GM23338 (cell line): ENCODE data around the gene SHROOM2. TPM values are rescaled to one million over a fixed set of nuclear protein-coding genes. Genes with fewer than 3 reads are reported as not detected.

ENCODE experiments used
- ATAC-seq: fragments of 200-7000 bp; cut with Tn5 transposase; 3 replicates; pipeline ENCODE4 v1.9.1; 2020
- DNase-seq: peaks from one replicate; pipeline ENCODE4 v3.0.0-alpha.2; 2015; ENCODE audit warnings: low spot score
- H2AFZ ChIP-seq: fragments of 200-600 bp; sonication (generic); 2 replicates; pipeline ENCODE4 v1.8.0; 2016; ENCODE audit warnings: antibody characterized with exemption, mild to moderate bottlenecking, moderate library complexity
- H3F3A ChIP-seq: fragments of 200-600 bp; sonication (generic); replicated peaks from 2 replicates; pipeline ENCODE4 v1.8.0; 2017; ENCODE audit warnings: antibody characterized with exemption, mixed run types, low read depth
- H3K27ac ChIP-seq: fragments of 200-600 bp; sonication (generic); 2 replicates; pipeline ENCODE4 v1.6.1; 2016; ENCODE audit warnings: low read depth
- H3K27me3 ChIP-seq: fragments of 200-600 bp; sonication (generic); 2 replicates; pipeline ENCODE4 v1.8.0; 2016; ENCODE audit warnings: mild to moderate bottlenecking, mixed run types, moderate library complexity; ENCODE audit not compliant: insufficient read depth
- H3K36me3 ChIP-seq: fragments of 200-600 bp; sonication (generic); 2 replicates; pipeline ENCODE4 v1.8.0; 2016; ENCODE audit warnings: mild to moderate bottlenecking; ENCODE audit not compliant: insufficient read depth
- H3K4me1 ChIP-seq: fragments of 200-600 bp; sonication (generic); 2 replicates; pipeline ENCODE4 v1.8.0; 2016; ENCODE audit warnings: mild to moderate bottlenecking, moderate library complexity; ENCODE audit not compliant: insufficient read depth
- H3K4me2 ChIP-seq: fragments of 200-600 bp; sonication (generic); 2 replicates; pipeline ENCODE4 v1.7.1; 2017; ENCODE audit warnings: mixed run types
- H3K4me3 ChIP-seq: fragments of 200-600 bp; sonication (generic); 2 replicates; pipeline ENCODE4 v1.6.1; 2016; ENCODE audit warnings: mixed run types
- H3K79me2 ChIP-seq: fragments of 200-600 bp; sonication (generic); replicated peaks from 2 replicates; pipeline ENCODE4 v1.8.0; 2017; ENCODE audit warnings: mild to moderate bottlenecking; ENCODE audit not compliant: insufficient read depth
- H3K9me2 ChIP-seq: fragments of 200-600 bp; sonication (generic); 2 replicates; pipeline ENCODE4 v1.8.0; 2017; ENCODE audit not compliant: insufficient read depth
- H4K20me1 ChIP-seq: fragments of 200-600 bp; sonication (generic); replicated peaks from 2 replicates; pipeline ENCODE4 v1.8.0; 2017; ENCODE audit warnings: mild to moderate bottlenecking; ENCODE audit not compliant: insufficient read depth
- H3K27ac Mint-ChIP-seq: 2 replicates; pipeline ENCODE4 v1.8.0; 2020; ENCODE audit warnings: inconsistent platforms, mild to moderate bottlenecking, moderate library complexity, mixed read lengths
- H3K27me3 Mint-ChIP-seq: 3 replicates; pipeline ENCODE4 v1.8.0; 2022; ENCODE audit warnings: low read depth, mild to moderate bottlenecking, moderate library complexity, mixed read lengths, inconsistent platforms; ENCODE audit not compliant: insufficient read depth, poor library complexity
- H3K36me3 Mint-ChIP-seq: 3 replicates; pipeline ENCODE4 v1.8.0; 2021; ENCODE audit warnings: low read depth, mild to moderate bottlenecking, inconsistent platforms, moderate library complexity, mixed read lengths
- H3K4me1 Mint-ChIP-seq: 3 replicates; pipeline ENCODE4 v1.8.0; 2020; ENCODE audit warnings: mild to moderate bottlenecking, inconsistent platforms, mixed read lengths
- H3K4me3 Mint-ChIP-seq: 3 replicates; pipeline ENCODE4 v1.8.0; 2021; ENCODE audit warnings: moderate library complexity, mild to moderate bottlenecking, inconsistent platforms, mixed read lengths
- H3K9me3 Mint-ChIP-seq: 3 replicates; pipeline ENCODE4 v1.8.0; 2020; ENCODE audit warnings: moderate library complexity, mild to moderate bottlenecking, inconsistent platforms, mixed read lengths
- CTCF ChIP-seq, 2 experiments: fragments of 200-600 bp in 1 of 2; sonication (generic) in 1 of 2; conservative IDR thresholded peaks; 2 replicates each; pipeline versions ENCODE4 v1.5.1 to v1.6.1; 2016 to 2017; ENCODE audit warnings: antibody characterized with exemption in 2 of 2, low read depth in 2 of 2, mild to moderate bottlenecking in 2 of 2, moderate library complexity in 1 of 2
- ETS1 ChIP-seq: IDR thresholded peaks from 2 replicates; pipeline ENCODE4 v1.6.1; 2016; ENCODE audit warnings: antibody characterized with exemption
- EZH2 ChIP-seq: fragments of 200-600 bp; sonication (generic); IDR thresholded peaks from one replicate; pipeline ENCODE4 v1.8.0; 2017; ENCODE audit warnings: antibody characterized with exemption, mild to moderate bottlenecking, low read depth; ENCODE audit not compliant: unreplicated experiment
- EZH2phosphoT487 ChIP-seq: fragments of 200-600 bp; sonication (generic); IDR thresholded peaks from one replicate; pipeline ENCODE4 v1.8.1; 2018; ENCODE audit warnings: antibody characterized with exemption; ENCODE audit not compliant: unreplicated experiment
- JUNB ChIP-seq: IDR thresholded peaks from one replicate; pipeline ENCODE4 v1.6.1; 2016; ENCODE audit warnings: antibody characterized with exemption; ENCODE audit not compliant: unreplicated experiment
- POLR2AphosphoS5 ChIP-seq: IDR thresholded peaks from 2 replicates; pipeline ENCODE4 v1.6.1; 2016; ENCODE audit warnings: antibody characterized with exemption, low read depth
- REST ChIP-seq: IDR thresholded peaks from one replicate; pipeline ENCODE4 v1.6.1; 2018; ENCODE audit warnings: antibody characterized with exemption; ENCODE audit not compliant: unreplicated experiment
- STAT1 ChIP-seq: IDR thresholded peaks from one replicate; pipeline ENCODE4 v1.6.1; 2016; ENCODE audit warnings: antibody characterized with exemption; ENCODE audit not compliant: unreplicated experiment
- ZNF331 ChIP-seq: fragments of 250-450 bp; sonication (Bioruptor Pico); IDR thresholded peaks from 2 replicates; pipeline ENCODE4 v1.5.0; 2020; ENCODE audit warnings: low read depth, mild to moderate bottlenecking, moderate library complexity
- ZNF462 ChIP-seq: fragments of 250-450 bp; sonication (Bioruptor Pico); IDR thresholded peaks from 2 replicates; pipeline ENCODE4 v1.5.0; 2020; ENCODE audit warnings: mild to moderate bottlenecking, moderate library complexity
- polyA plus RNA-seq: library from polyadenylated mRNA; unstranded; fragments of >200 nt; fragmentation: Nextera tagmentation; extraction: Ambion mirVana; gene quantifications from 2 replicates; pipeline ENCODE4 v1.2.1, GENCODE V29; 2016
- total RNA-seq: library from RNA; depleted of rRNA; stranded (reverse); fragments of >200 nt; shearing (Covaris generic); gene quantifications from 2 replicates; pipeline ENCODE4 v1.2.3, GENCODE V29; 2014

The SHROOM2 gene
- total and polyA plus RNA-seq, 2 experiments from 2014 or later, result 3.5 to 15.8 TPM

GRCh38 chrX:9862525-9862924 is 76.3 kb downstream of the SHROOM2 start:
- H3K9me2 ChIP-seq, result no peaks in the 10 kb centered on the region
- H3K27ac Mint-ChIP-seq, result no peak overlapping the region
- no peaks in the 10 kb centered on the region; the same call in 1 of the 2 replicates for H3K79me2 ChIP-seq
- peaks cover 5% of the 10 kb centered on the region for H3K4me1 ChIP-seq
- no peak for TF ChIP-seq EZH2phosphoT487
- no peak for TF ChIP-seq ETS1
- TF ChIP-seq REST, result no peak
- TF ChIP-seq CTCF (conservative IDR thresholded peaks at IDR 0.05; ENCODE audit: low read depth in 2 of 2), result peak in 1 of 2 experiments; percentile 66; a peak in 3 of 4 replicates
- no peak for TF ChIP-seq POLR2AphosphoS5
- no peak overlapping the region for H3K4me3 Mint-ChIP-seq
- DNase-seq, result no peak
- H4K20me1 ChIP-seq, result no peaks in the 10 kb centered on the region
- no peaks in the 10 kb centered on the region for H3K27me3 ChIP-seq
- H3K27ac ChIP-seq, result no peak overlapping the region
- peaks cover 4% of the 10 kb centered on the region for H3K27me3 Mint-ChIP-seq
- no peak overlapping the region for H3K4me3 ChIP-seq
- peaks cover 30% of the 10 kb centered on the region for H3K4me1 Mint-ChIP-seq
- no peak overlapping the region for H2AFZ ChIP-seq
- H3K36me3 ChIP-seq, result no peaks in the 10 kb centered on the region
- H3F3A ChIP-seq, result no peaks in the 10 kb centered on the region
- H3K4me2 ChIP-seq, result no peak overlapping the region
- ATAC-seq, result peak; percentile 68
- H3K36me3 Mint-ChIP-seq, result peaks cover 10% of the 10 kb centered on the region; the same call in 2 of the 3 replicates
- H3K9me3 Mint-ChIP-seq, result no peaks in the 10 kb centered on the region

- H3K36me3 Mint-ChIP-seq, result peaks cover 9% of the 10 kb centered on the region; the same call in 2 of the 3 replicates
- H3K4me1 ChIP-seq, result peaks cover 5% of the 10 kb centered on the region
- peaks cover 4% of the 10 kb centered on the region for H3K27me3 Mint-ChIP-seq
- H3K27ac Mint-ChIP-seq, result no peak overlapping the region
- no peak for DNase-seq
- no peaks in the 10 kb centered on the region for H4K20me1 ChIP-seq
- H3K4me1 Mint-ChIP-seq, result peaks cover 34% of the 10 kb centered on the region
- no peak overlapping the region for H3K4me3 Mint-ChIP-seq
- H3K27me3 ChIP-seq, result no peaks in the 10 kb centered on the region
- no peaks in the 10 kb centered on the region; the same call in 1 of the 2 replicates for H3K79me2 ChIP-seq
- H2AFZ ChIP-seq, result no peak overlapping the region
- ATAC-seq, result no peak
- H3K9me3 Mint-ChIP-seq, result no peaks in the 10 kb centered on the region
- H3K27ac ChIP-seq, result no peak overlapping the region
- no peaks in the 10 kb centered on the region for H3K36me3 ChIP-seq
- H3K9me2 ChIP-seq, result no peaks in the 10 kb centered on the region
- H3K4me3 ChIP-seq, result no peak overlapping the region
- H3F3A ChIP-seq, result no peaks in the 10 kb centered on the region
- no peak overlapping the region for H3K4me2 ChIP-seq
- TF ChIP-seq JUNB, result no peak
- no peak for TF ChIP-seq ZNF462 (CRISPR knock-in tag)
- TF ChIP-seq POLR2AphosphoS5, result no peak
- no peak for TF ChIP-seq EZH2
- TF ChIP-seq ZNF331 (CRISPR knock-in tag), result no peak
- no peak for TF ChIP-seq STAT1
Observed at GRCh38 chrX:9862953-9863352, 76.7 kb downstream of the SHROOM2 start.
